Hematopoietic multipotent progenitor cell treated with erythropoietin and hydrocortisone succinate and interleukin-3 and kit ligand, for 17 days (in vitro differentiated cells): ENCODE data around the gene GNPTG.

Source experiments
- DNase-seq: peaks from one replicate; pipeline ENCODE4 v3.0.0-alpha.2; 2015; ENCODE audit warnings: low spot score

GNPTG gene

DNA sequence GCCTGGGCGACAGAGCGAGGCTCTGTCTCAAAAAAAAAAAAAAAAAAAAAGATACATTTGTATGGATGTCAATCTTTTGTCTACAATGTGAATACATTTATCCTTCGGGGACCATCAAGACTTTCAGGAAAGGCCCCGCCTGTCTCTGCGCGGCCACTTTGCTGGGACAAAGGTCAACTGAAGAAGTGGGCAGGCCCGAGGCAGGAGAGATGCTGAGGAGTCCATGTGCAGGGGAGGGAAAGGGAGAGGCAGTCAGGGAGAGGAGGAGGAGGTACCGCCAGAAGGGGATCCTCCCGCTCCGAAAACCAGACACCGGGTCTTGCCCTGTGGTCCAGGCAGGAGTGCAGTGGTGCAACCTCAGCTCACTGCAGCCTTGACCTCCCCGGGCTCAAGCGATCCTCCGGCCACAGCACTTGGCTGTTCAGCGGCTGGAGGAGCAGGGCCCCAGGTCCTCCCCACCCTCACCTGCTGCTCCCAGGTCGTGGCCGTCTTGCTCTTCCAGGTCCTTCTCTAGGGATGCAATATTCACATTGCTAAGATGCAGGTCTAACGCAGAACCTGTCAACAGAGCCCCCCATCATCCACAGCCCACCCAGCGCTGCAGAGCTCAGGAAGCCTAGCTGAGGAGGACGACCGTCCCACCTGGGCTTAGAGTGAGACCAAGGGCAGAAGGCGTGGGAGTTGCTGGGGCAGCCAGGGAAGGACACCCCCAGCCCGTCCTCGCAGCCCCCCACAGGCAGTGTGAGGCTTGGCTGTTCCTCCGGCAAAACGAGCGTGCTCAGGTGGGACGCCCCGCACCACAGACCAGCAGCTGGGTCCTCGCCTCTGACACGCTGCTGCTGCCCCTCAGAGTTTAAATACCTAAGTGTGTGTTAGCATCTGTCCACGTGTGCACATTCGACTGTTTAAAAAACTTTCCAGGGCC, 19.6 kb downstream of the GNPTG start:
- no peak for DNase-seq

DNA sequence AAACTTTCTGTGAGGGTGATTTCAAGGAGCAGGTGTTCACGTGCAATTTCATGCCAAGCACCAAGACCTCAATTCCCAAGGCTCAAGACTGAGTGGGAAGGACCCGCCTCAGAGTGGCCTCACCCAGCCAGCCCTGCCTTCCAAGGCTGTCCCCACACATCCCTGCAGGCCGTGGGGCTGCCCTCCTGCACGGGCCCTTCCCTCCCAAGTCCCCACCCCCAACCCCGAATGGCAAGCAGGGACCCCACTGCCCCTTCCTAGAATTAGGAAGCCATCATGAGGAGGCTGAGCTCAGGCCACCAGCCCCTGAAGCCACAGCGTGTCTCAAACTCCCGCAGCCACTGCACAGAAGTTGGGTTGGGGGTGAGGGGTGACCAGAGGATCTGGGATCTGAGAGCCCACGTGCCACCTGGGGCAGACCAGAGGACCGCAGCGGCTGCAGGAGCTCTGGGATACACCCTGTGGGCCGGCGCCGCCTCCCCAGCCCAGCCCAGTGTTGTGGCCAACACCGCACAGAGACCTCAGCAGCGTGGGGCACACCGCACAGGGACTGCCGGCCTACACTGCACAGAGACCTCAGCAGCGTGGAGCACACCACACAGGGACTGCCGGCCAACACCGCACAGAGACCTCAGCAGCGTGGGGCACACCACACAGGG, 20.7 kb downstream of the GNPTG start:
- DNase-seq, result no peak

DNA sequence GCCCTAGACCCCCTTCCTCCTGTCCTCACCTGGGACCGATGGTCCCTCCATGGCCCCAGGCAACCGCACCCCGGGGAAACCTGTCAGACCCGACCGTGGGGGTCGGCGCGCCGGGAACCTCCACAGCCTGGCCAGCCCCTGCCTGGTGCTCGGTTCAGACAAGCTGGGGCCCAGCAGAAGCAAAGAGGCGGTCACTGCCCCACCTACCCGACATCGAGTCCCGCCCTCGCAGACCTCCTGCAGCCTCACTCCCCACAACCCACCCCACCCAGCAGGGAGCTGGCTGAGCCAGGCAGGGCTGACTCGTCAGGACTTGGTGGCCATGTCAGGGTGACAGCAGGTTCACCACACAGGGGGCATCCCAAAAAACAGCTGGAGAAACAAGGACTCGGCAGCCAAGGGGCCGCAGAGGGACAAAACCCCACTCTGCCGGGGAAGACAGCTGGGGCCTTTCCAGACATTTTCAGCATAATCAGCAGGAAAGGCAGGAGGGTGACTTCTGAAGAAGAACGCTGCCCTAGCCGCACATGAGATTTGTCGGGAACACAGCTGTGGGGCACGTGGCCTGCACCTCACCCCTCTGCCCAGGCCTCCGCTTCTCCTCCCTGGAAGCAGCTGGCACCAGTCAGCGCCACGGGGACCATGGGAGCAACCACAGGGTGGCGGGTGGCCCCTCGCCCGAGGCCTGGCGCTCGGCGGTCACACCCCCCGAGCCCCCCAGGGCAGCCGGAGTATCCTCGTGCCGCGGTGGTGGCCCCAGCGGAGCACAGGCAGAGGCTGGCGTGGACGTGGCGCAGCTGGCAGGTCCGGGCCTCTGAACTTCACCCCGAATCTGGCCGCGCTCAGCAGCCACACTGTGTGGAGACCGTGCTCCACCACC, 22.9 kb downstream of the GNPTG start:
- DNase-seq, result peak; percentile 40

DNA sequence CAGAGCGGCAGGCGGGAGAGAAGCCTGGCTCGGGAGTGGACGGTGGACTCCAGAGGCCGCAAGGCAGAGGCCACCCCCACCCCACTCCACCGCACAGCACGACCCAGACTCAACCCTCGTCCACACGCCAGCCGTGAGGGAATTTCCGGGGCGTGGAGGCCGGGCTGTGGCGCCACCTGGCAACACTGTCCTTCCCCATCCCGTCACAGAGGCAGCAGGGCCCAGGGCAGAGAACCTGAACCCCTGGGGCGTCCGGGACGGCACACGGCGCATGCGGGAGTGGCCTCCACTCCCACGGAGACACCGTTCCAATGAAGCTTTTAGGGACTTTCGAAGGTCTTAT, 23.5 kb downstream of the GNPTG start:
- DNase-seq, result no peak

DNA sequence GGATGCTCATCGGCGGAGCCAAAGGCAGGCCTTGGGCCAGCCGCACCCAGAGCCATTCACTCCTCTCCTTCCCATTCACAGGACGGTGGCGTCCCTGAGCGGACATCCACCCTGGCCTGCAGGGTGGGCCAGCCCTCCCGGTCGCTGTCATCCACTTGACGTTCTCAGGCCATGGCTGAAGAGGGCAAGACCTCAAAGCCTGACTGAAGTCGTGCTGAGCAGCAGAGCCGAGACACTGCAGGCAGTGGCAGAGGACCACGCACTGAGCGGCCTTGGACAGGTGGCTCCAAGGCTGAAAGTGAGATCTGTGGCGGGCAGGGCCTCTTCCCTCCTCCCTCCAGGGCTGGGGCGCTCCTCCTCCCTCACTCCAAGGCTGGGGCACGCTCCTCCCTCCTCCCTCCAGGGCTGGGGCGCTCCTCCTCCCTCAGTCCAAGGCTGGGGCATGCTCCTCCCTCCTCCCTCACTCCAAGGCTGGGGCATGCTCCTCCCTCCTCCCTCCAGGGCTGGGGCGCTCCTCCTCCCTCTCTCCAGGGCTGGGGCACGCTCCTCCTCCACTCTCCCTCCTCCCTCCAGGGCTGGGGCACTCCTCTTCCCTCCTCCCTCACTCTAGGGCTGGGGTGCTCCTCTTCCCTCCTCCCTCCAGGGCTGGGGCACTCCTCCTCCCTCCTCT, 24.1 kb downstream of the GNPTG start:
- DNase-seq, result peak; percentile 77

DNA sequence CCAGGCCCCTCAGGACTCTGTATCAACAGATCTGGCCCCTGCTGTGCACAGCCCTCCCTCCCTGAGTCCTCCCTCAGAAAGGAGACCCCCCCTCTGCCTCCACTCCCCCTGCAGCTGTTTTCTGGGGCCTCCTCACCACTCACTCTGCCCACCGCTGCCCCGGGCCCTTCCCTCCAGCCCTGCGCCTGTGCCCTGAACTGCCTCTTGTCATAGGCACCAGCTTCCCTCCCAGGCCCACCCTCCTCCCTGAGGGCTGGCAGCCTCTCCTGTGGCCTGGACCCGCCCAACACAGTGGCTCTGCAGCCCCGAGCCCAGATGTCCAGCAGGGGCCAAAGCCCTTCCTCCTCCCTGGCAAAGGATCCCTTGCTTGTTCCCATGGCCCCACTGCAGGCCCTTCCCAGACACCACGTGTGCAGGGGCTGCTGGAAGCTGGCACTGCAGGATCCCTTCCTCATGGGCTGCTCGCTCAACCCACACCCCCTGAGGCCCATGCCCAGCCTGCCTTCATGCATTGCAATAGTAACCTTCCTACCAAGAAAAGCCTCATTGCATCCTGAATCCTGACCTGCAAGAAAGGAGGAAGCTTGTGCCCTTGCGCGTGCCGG, 25.8 kb downstream of the GNPTG start:
- no peak for DNase-seq

DNA sequence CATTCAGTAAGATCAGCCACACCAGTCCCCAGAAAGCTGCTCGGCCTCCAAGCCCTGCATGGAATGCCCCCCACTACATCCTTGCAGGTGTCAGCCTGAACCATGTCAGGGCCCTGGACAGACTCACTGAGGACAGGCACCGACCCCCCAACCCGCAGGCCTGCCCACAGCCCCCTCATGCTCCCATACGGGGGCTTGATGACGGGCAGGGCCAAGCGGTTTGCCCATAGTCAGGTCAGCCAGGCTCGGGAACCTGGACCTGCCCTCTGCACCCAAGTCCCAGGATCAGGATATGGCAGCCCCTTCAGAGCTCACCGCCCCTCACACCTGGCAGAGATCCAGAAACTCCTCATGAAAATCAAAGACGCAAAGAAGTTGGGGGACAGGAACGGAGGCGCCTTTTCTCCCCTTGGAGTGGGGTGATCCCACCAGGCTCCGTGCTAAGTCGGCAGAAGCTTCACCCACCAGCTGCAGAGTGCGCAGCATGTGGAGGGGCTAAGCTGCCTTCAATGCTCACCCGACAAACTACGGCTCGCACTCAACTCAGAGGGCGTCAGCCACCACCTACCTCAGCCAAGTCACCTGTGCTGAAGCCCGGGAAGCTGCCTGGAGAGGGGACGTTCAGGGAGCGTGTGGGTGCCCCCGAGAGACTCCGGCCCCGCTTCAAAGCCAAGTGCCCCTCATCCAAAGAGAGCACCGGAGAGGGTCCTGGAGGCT, 26.5 kb downstream of the GNPTG start:
- DNase-seq, result peak; percentile 37

DNA sequence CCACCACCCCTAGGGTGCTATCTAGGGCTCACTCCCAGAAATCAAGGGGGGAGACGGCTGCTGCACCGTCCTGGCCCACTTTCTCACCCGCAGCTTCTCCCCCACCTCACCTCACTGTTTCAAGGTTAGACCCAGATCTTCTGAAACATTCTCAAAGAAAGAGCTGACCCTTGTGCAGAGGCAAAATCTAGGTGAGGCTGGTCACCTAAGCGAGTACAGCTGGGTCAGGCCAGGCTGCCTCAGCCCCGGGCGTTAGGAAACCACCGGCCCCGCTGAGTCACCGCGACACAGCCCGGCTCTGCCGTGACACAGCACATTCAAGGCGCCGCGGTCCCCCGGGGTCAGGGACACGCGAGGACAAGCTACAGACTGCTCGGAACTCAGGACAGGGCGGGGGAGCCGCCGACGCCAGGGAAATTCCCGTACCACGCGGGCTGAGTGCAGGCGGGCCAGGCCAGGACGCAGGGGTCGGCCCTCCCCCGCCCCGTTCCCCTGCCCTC, 27.1 kb downstream of the GNPTG start:
- peak; percentile 95 for DNase-seq

DNA sequence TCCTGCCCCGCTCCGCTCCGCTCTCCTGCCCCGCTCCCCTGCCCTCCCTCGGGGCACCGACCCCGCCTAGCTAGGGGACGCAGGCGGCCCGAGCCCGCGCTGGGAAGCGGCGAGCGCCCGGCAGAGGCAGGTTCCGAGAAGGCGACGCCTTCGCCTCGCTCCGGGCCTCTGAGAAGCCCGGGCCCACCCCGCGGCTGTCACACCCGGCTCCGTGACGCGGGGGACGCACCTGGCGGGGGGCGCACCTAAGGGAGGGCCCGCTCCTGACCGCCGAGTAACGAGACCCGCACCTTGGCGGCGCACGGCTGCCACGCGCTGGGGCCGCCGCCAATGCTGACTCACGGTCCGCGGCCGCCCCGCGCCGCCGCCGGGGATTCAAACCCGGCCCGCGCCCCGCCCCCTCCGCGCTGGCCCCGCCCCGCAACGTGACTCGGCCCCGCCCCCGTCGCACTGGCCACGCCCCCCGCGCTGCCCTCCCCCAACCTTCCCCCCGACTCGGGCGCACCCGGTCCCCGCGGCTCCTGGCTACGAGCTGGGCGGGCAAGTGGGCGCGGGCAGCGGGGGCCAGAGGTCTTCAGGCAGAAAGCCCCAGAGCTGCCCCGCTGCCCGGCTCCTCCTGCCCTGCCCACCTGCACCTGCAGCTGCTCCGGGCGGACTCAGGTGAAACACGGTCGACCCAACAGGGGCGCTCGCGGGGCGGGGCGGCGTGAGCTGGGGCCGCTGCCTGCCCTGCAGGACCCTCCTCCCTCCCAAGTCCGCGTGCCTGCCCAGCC, 27.8 kb downstream of the GNPTG start:
- peak; percentile 90 for DNase-seq

DNA sequence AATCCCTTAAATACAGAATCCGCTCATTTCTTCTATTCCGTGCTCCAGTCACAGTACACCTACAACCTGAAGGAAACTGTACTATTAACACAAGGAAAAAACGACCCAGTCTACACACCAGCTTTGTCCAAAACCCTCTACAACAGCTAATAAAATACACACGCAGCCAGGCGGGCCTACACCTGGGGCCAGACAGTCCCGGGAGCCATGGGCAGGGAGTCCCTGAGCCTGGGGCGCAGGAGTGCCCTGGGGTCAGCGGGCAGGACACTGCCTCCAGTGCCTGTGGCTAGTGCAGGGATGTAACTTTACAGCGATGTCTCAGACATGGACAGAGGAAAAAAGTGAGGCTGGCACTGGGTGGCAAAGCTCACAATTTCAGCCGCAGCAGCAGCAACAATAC, 28.5 kb downstream of the GNPTG start:
- DNase-seq, result no peak

DNA sequence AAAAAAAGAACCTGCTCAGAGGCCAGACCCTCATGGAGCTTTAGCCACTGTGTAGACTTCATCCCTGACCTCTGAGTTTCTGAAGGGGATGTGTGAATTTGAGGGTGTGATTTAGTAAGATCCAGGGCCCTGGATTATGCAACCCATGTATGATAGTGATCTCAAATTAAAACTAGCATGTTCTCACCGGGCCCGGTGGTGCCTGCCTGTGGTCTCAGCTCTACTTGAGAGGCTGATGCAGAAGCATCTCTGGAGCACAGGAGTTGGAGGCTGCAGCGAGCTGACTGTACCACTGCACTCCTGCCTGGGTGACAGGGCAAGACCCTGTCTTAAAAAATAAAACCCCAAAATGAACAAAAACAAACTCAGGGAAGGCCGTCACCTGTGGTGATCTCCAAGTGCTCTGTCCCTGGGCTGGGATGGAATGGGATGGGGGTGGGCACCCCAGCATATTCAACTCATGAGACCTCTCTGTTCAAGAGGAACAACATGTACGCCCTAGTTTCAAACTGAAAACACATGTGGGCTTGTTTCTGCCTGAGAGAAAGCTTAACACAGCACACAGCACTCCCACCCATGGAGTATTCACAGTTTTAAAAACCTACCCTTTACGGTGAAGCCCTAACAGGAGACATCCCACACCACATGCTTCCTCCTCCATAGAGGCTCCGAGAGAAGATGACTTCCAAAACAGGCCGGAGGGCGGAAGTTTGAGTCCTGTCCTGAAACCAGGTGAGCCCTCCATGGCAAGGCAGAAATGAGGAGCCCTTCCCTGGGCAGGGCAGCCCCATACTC, 30.1 kb downstream of the GNPTG start:
- DNase-seq, result no peak

DNA sequence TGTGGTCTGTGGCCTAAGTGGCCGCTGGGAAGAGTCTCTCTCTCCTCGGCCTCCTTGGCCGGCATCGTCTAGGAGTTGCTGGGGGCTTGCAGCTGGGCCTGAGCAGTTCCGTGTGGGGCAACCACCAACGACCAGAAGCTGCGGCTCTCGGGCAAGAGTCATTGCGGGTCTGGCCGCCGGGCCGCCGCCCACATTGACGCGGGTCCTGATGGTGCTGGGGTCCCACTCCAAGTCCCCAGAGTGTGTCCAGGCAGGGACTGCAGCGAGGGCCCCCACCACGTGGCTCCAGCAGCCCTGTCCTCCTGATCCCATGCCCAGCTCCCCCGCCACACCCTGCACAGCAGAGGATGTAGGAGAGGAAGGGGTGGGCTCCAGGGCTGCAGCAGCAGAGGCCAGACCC, 31.8 kb downstream of the GNPTG start:
- no peak for DNase-seq

DNA sequence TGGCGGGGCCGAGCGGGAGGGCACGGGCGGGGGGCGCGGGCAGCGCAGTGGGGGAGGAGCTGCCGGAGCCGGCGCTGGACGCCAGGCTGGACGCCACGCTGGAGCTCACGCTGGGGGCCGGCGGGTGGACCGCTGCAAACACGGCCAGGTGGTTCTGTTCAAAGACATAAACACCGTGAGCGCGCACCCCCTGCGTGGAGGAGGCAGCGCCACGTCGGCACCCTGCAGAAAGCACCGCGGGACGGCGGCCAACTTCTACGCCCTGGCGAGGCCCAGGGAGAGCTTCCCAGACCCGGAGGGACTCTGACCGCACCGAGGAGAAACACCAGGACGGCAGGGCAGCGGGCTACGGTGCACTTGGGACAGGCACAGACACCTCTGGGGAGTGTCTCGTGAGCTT, 33.5 kb downstream of the GNPTG start:
- DNase-seq, result no peak

DNA sequence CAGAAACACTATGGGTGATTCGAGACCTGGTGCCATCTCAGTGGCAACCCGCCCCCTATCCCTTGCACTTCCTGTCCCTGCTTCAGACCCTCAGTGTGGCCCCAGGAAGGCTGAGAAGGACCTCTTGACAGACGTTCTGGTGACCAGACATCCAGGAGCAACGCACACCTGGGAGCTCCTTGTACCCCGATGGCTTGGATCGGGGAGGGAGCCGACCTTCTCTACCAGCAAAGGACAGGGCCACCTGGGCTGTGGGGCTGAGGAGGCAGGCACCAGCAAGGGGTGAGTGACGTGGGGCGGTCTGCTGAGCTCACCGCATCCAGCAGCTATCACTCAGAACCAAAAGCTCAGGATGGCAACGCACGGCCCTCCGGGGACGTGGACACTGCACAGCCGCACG, 35.6 kb downstream of the GNPTG start:
- DNase-seq, result no peak

DNA sequence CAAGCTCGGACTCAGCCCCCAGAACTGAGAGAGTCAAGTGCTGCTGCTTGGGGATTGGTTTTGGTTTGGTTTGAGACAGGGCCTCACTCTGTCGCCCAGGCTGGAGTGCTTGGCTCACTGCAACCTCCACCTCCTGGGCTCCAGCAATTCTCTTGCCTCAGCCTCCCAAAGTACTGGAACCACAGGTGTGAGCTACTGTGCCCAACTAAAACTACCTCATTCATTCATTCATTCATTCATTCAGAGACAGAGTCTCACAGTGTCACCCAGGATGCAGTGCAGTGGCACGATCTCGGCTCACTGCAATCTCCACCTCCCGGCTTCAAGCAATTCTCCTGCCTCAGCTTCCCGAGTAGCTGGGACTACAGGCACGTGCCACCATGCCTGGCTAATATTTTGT, 38.0 kb downstream of the GNPTG start:
- DNase-seq, result no peak

DNA sequence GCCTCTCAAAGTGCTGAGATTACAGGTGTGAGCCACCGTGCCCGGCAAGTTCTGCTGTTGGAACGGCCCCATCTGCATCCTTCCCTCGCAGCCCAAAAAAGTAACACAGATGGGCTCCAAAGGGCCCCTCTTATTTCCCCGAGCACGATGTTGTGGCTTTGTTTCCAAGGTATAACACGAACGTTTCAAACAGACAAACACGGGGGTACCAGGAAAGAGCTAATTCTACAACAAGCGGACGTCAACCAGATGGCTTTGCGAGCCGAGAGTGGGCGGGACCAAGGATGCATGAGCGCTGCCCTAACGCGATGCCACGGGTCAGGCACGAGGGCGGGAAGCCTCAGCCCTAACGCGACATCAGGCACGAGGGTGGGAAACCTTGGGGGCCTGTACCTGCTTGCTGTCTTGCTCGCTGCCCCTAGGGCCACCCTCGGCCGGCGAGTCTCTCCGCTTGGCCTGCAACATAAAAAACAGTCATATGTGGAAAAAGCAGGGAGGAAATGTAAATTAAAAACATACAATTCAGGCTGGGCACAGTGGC, 38.6 kb downstream of the GNPTG start:
- DNase-seq, result no peak

DNA sequence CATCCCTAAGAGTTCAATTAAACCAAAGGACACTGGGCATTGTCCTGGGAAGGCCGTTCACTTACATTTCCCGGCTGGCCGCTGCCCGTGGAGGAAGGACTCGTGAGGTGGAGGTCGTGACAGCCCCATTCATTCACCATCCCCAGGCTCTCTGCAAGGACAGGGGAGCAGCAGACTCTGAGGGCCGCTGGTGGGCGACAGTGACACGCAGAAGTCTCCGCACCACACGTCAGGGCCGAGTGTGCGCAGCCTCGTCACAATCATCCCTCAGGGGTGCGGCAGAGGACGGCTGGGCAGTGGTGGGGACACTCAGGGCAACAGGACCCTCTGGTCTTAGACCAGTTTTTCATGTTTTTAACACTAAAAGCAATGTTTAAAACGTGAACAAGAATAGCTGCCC, 41.1 kb downstream of the GNPTG start:
- no peak for DNase-seq

DNA sequence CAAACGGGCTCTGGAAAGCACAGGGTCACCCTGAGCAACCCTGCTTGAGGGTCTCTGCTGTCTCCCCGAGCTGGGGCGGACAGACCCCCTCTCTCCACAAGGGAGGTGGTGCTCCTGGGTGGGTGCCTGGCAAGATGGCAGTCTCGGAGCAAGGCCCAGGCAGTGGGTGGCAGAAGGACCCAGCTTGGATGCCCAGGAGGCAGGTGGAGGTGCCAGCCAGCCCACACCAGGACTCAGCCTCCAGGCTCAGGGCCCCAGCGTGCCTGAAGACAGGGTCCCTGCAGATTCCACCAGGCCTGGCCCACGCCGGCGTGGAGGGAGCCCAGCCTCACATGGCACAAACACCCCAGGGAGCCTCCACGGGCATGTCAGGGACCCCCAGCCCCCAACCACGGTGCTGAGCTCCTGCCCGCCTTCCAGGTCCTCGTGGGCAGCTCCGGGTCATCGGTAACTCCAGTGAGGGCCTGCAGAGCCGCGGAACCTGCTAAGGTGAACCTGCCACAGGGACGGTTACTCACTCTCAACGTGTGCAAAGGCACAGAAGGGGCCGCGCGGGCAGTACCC, 42.0 kb downstream of the GNPTG start:
- DNase-seq, result no peak
